ENCODE data around the gene TPRG1L.

Gene TPRG1L

GRCh38 chr1:3669971-3670431, 45.2 kb downstream of the TPRG1L start:
- TF ChIP-seq CTCF (IDR thresholded peaks at IDR 0.05; ENCODE audit: low read depth, low read length), result no peak
- no peaks in the 10 kb centered on the region for H3K27me3 ChIP-seq
- no peaks in the 10 kb centered on the region for H3K9me3 ChIP-seq
- H3K36me3 ChIP-seq, result no peaks in the 10 kb centered on the region
- no peak for DNase-seq
- H3K4me1 ChIP-seq, result peaks cover 28% of the 10 kb centered on the region
- no peak overlapping the region for H3K4me3 ChIP-seq (ENCODE audit: low read depth, low read length)

GRCh38 chr1:3670823-3671265, 46.0 kb downstream of the TPRG1L start:
- Histone ChIP-seq H3K36me3 (no peaks in the 10 kb centered on the region), H3K4me1 (peaks cover 28% of the 10 kb centered on the region), H3K27me3 (no peaks in the 10 kb centered on the region), H3K9me3 (no peaks in the 10 kb centered on the region), H3K4me3 (ENCODE audit: low read depth, low read length) (no peak overlapping the region)
- DNase-seq, result peak; percentile 63
- no peak for TF ChIP-seq CTCF (IDR thresholded peaks at IDR 0.05; ENCODE audit: low read depth, low read length)

- no peak for DNase-seq
- Histone ChIP-seq H3K4me1 (peaks cover 28% of the 10 kb centered on the region), H3K9me3 (no peaks in the 10 kb centered on the region), H3K27me3 (no peaks in the 10 kb centered on the region), H3K36me3 (no peaks in the 10 kb centered on the region), H3K4me3 (ENCODE audit: low read depth, low read length) (no peak overlapping the region)
- no peak for TF ChIP-seq CTCF (IDR thresholded peaks at IDR 0.05; ENCODE audit: low read depth, low read length)
Measured at GRCh38 chr1:3671371-3672180, 46.8 kb downstream of the TPRG1L start.

GRCh38 chr1:3672231-3672970, 47.6 kb downstream of the TPRG1L start:
- no peaks in the 10 kb centered on the region for H3K27me3 ChIP-seq
- H3K36me3 ChIP-seq, result no peaks in the 10 kb centered on the region
- no peaks in the 10 kb centered on the region for H3K9me3 ChIP-seq
- DNase-seq, result no peak
- H3K4me3 ChIP-seq (ENCODE audit: low read depth, low read length), result no peak overlapping the region
- no peak for TF ChIP-seq CTCF (IDR thresholded peaks at IDR 0.05; ENCODE audit: low read depth, low read length)
- peaks cover 28% of the 10 kb centered on the region for H3K4me1 ChIP-seq

GRCh38 chr1:3672971-3673361, 48.2 kb downstream of the TPRG1L start:
- Histone ChIP-seq H3K4me1 (peaks cover 26% of the 10 kb centered on the region), H3K27me3 (no peaks in the 10 kb centered on the region)

More at GRCh38 chr1:3672971-3673361, 48.2 kb downstream of the TPRG1L start:
- Histone ChIP-seq H3K4me3 (ENCODE audit: low read depth, low read length) (no peak overlapping the region), H3K9me3 (no peaks in the 10 kb centered on the region), H3K36me3 (no peaks in the 10 kb centered on the region)
- DNase-seq, result no peak
- no peak for TF ChIP-seq CTCF (IDR thresholded peaks at IDR 0.05; ENCODE audit: low read depth, low read length)
